Small intestine (tissue), 7 donors: ENCODE results near the gene VEPH1. TPM values are rescaled to one million over a fixed set of nuclear protein-coding genes. Genes with fewer than 3 reads are reported as not detected.

ENCODE experiments used
- DNase-seq, 2 donors: peaks; one replicate each; pipeline versions ENCODE4 v3.0.0 to v3.0.0-alpha.2; 2013
- FAIRE-seq: peaks from 2 replicates; lab custom pipeline; 2012; peaks lifted over from hg19 to GRCh38; lab: Jason Lieb, UNC
- H3K27ac ChIP-seq, 3 donors: one replicate each; pipeline ENCODE4 v1.5.1; 2013; ENCODE audit warnings: low read length in 2 of 3, mild to moderate bottlenecking in 2 of 3, control low read depth in 1 of 3, inconsistent platforms in 1 of 3, low read depth in 1 of 3, moderate library complexity in 1 of 3
- H3K27me3 ChIP-seq, 3 donors: one replicate each; pipeline ENCODE4 v1.6.1; 2013; ENCODE audit warnings: low read length in 3 of 3, inconsistent platforms in 1 of 3; ENCODE audit not compliant: control insufficient read depth in 3 of 3, insufficient read depth in 3 of 3
- H3K36me3 ChIP-seq, 3 donors: one replicate each; pipeline ENCODE4 v1.6.1; 2013; ENCODE audit warnings: low read length in 3 of 3, inconsistent platforms in 1 of 3, low read depth in 1 of 3, mild to moderate bottlenecking in 1 of 3, moderate library complexity in 1 of 3; ENCODE audit not compliant: control insufficient read depth in 3 of 3, insufficient read depth in 2 of 3
- H3K4me1 ChIP-seq, 3 donors: one replicate each; pipeline ENCODE4 v1.6.1; 2013; ENCODE audit warnings: low read length in 2 of 3, inconsistent platforms in 1 of 3, low read depth in 1 of 3, mild to moderate bottlenecking in 1 of 3, moderate library complexity in 1 of 3; ENCODE audit not compliant: control insufficient read depth in 3 of 3, insufficient read depth in 2 of 3
- H3K4me3 ChIP-seq, 3 donors: one replicate each; pipeline ENCODE4 v1.5.1; 2013; ENCODE audit warnings: low read length in 3 of 3, control low read depth in 1 of 3, inconsistent platforms in 1 of 3, low read depth in 1 of 3, mild to moderate bottlenecking in 1 of 3, moderate library complexity in 1 of 3
- H3K9me3 ChIP-seq, 2 donors: one replicate each; pipeline ENCODE4 v1.6.1; 2013; ENCODE audit warnings: low read depth in 1 of 2, low read length in 1 of 2; ENCODE audit not compliant: control insufficient read depth in 2 of 2, insufficient read depth in 1 of 2
- WGBS, 3 donors: extraction: QIAGEN DNeasy Blood & Tissue Kit; methylation state at CpG; one replicate each; pipeline ENCODE4 v1.1.7; 2013; 5-methylcytosine and 5-hydroxymethylcytosine counted together
- polyA plus RNA-seq, 4 donors: library from polyadenylated mRNA; stranded (reverse) in 3 of 4; unstranded in 1 of 4; fragments of 200-250 nt in 3 of 4; fragments of 120-200 nt in 1 of 4; gene quantifications; one replicate each; pipeline versions ENCODE4 v1.2.1 to v1.2.3, GENCODE V29; 2013
- donor health status: healthy with polysubstance abuse.
- donor health status: control.
- donor health status: control.
- donor health status: Bipolar disorder and iron deficiency.
- donor health status: healthy.

Gene VEPH1
- polyA plus RNA-seq, 4 donors, result 0.04 to 0.18 TPM; not detected in 2

- H3K4me1 ChIP-seq, result no peaks in the 10 kb centered on the region
- 79 to 82% (median 81%) methylated on average over 12 of the region's 12 CpGs for WGBS, 3 donors
- no peaks in the 10 kb centered on the region for H3K27me3 ChIP-seq
- H3K36me3 ChIP-seq, result no peaks in the 10 kb centered on the region
- no peak overlapping the region for H3K27ac ChIP-seq
- no peak overlapping the region for H3K4me3 ChIP-seq
- FAIRE-seq, result no peak
- no peak for DNase-seq
- no peaks in the 10 kb centered on the region for H3K9me3 ChIP-seq
These were observed 155.5 kb downstream of the VEPH1 start for GRCh38 chr3:157347577-157348303.

DNA sequence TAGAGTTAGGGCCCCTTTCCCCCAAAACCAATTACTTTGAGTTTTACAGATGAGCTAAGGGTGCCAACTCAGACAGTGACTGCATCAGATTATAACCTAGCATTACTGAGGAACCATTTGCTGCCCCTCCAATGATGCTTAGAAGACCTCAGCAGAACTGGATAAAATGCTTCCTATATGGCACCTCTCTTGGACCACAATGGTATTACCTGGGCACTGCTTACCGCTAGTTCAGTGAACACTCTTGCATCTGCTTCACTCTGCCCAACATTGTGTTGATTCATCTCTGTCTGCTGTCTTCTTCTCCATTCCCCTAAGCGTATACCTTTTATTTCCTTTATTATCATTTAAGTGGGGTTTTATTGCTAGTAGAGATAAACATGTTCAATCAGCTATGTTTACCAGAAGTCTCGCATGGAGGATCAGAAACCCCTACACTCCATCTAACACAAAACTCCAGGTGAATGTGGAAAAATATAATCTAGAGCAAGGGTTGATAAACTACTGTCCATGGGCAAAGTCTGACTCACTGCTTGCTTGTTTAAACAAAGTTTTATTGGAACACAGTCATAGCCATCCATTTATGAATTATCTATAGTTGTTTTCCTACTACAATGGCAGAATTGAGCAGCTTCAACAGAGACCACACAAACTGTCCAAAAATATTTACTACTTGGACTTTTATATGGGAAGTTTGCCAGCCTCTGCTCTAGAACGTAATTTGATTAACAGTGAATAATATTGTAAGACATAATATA, 166.8 kb downstream of the VEPH1 start:
- no peaks in the 10 kb centered on the region for H3K27me3 ChIP-seq
- no peak overlapping the region for H3K4me3 ChIP-seq
- DNase-seq (no peak), FAIRE-seq (no peak)
- no peaks in the 10 kb centered on the region for H3K36me3 ChIP-seq
- H3K27ac ChIP-seq, result no peak overlapping the region
- 55 to 64% (median 57%) methylated on average over 4 of the region's 4 CpGs for WGBS, 3 donors
- no peaks in the 10 kb centered on the region for H3K4me1 ChIP-seq
- peaks cover 0 to 3% of the 10 kb centered on the region in 2 donors for H3K9me3 ChIP-seq

GRCh38 chr3:157335233-157336076, 167.8 kb downstream of the VEPH1 start:
- Histone ChIP-seq H3K27me3 (no peaks in the 10 kb centered on the region), H3K9me3 (peaks cover 0 to 3% of the 10 kb centered on the region in 2 donors), H3K36me3 (no peaks in the 10 kb centered on the region), H3K27ac (no peak overlapping the region), H3K4me3 (no peak overlapping the region), H3K4me1 (no peaks in the 10 kb centered on the region)
- FAIRE-seq (no peak), DNase-seq (no peak)
- whole genome bisulfite sequencing, 3 donors, result 69 to 77% (median 74%) methylated on average over 7 of the region's 7 CpGs

- Histone ChIP-seq H3K27ac (no peak overlapping the region), H3K4me3 (no peak overlapping the region), H3K36me3 (no peaks in the 10 kb centered on the region), H3K27me3 (no peaks in the 10 kb centered on the region), H3K9me3 (no peaks in the 10 kb centered on the region), H3K4me1 (no peaks in the 10 kb centered on the region)
- 65 to 83% (median 67%) methylated on average over 2 of the region's 2 CpGs for WGBS, 3 donors
- no peak for DNase-seq
- no peak for FAIRE-seq
These were observed 169.6 kb downstream of the VEPH1 start for GRCh38 chr3:157333551-157333991.

DNA sequence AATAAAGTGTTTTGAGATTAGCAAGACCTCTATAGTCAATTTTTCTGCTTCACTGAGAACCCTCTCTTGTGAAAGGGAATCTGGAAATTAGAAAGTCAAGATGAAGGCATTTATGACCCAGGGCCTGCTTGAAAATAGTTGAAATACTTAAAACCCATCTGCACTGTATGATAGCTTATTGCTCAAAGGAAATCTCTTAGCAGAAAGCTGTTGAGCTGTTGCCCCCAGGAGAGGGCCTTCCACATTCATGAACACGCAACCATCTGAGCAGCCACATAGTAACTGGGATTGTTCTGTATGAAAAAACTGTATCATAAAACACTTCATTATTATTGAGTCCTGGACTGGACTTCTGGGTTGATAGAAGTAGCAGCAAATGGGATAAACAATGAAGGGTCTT, 173.0 kb downstream of the VEPH1 start:
- H3K36me3 ChIP-seq, result no peaks in the 10 kb centered on the region
- H3K27ac ChIP-seq, result no peak overlapping the region
- FAIRE-seq (no peak), DNase-seq (no peak)
- no peaks in the 10 kb centered on the region for H3K9me3 ChIP-seq
- no peaks in the 10 kb centered on the region for H3K4me1 ChIP-seq
- no peak overlapping the region for H3K4me3 ChIP-seq
- 91 to 100% (median 100%) methylated on average over 1 of the region's 1 CpG for WGBS, 3 donors
- H3K27me3 ChIP-seq, result peaks cover 0 to 2% (median 0%) of the 10 kb centered on the region in 3 donors

DNA sequence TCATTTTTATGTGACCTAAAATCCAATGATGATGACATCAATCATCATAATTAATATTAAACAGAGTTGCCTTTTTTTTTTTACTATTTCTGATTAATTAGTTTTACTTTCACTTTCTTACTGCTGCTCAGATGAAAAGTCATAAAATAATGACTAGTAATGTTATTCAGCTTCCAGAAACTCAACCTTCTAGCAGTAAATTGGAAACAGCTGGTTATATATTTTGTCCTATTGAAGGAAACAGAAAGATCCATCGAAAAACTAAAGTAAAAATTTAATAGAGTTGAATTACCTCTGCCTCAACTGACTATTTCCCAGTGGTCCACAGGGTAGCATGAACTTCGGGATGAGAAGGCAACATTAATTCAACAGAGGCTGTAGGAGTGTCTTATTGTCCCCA, 173.7 kb downstream of the VEPH1 start:
- WGBS, 3 donors, result 72 to 86% (median 74%) methylated on average over 2 of the region's 2 CpGs
- FAIRE-seq, result no peak
- no peaks in the 10 kb centered on the region for H3K9me3 ChIP-seq
- H3K36me3 ChIP-seq, result no peaks in the 10 kb centered on the region
- no peak overlapping the region for H3K4me3 ChIP-seq
- H3K4me1 ChIP-seq, result no peaks in the 10 kb centered on the region
- no peak for DNase-seq
- no peak overlapping the region for H3K27ac ChIP-seq
- H3K27me3 ChIP-seq, result peaks cover 0 to 2% (median 0%) of the 10 kb centered on the region in 3 donors

DNA sequence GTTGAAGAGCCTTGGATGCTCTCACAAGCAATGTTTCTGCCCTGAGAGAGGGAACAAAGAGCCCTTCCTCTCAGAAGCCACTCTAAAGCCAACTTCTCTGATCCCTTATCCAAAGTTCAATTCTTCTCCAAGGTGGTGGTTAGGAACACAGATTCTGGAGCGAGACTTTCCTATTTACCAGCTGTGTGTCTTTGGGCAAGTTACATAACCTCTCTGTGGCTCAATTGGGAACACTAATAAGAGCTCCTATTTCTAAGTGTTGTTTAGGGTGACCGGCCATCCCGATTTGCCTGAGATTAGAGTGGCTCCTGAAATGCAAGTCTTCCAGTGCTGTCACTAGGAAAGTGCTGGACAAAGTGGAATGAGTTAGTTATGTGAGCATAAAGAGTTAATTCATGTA, 175.4 kb downstream of the VEPH1 start:
- no peak for DNase-seq
- Histone ChIP-seq H3K4me3 (no peak overlapping the region), H3K27ac (no peak overlapping the region), H3K36me3 (no peaks in the 10 kb centered on the region), H3K27me3 (peaks cover 0 to 2% (median 0%) of the 10 kb centered on the region in 3 donors), H3K4me1 (no peaks in the 10 kb centered on the region), H3K9me3 (no peaks in the 10 kb centered on the region)
- WGBS, 3 donors, result 86 to 88% (median 87%) methylated on average over 3 of the region's 3 CpGs
- no peak for FAIRE-seq

DNA sequence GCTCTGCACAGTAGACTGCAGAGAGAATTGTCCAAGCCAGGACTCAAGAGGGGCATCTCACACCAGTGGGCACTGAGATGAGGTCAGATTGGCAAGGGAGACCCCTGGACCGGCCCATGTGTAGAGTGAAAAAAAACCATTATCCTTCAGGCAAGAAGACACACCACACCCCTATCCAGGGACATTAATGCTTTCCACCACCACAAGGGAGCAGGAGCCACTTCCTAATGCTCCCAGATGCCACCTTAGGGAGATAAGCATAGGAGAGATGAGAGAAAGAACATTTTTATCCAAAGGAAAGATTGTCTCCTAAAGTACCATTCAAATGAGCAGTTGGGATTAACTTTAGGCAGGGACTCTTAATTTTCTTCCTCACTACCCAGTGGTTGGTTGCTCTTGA, 176.2 kb downstream of the VEPH1 start:
- Histone ChIP-seq H3K4me3 (no peak overlapping the region), H3K36me3 (no peaks in the 10 kb centered on the region), H3K4me1 (no peaks in the 10 kb centered on the region), H3K27me3 (peaks cover 0 to 2% (median 0%) of the 10 kb centered on the region in 3 donors), H3K27ac (no peak overlapping the region), H3K9me3 (no peaks in the 10 kb centered on the region)
- 82 to 86% (median 83%) methylated on average over 1 of the region's 1 CpG for WGBS, 3 donors
- no peak for FAIRE-seq
- DNase-seq, result no peak
